Epidermal melanocyte (primary cell): Measurements from ENCODE around the gene DAPK2.
A peak's percentile ranks its signal among the peaks of the same experiment; 100 is the strongest.

Experiments used
- DNase-seq: peaks from one replicate; pipeline ENCODE4 v3.0.0; 2011; ENCODE audit warnings: low spot score; ENCODE audit not compliant: insufficient read length

The DAPK2 gene

DNA sequence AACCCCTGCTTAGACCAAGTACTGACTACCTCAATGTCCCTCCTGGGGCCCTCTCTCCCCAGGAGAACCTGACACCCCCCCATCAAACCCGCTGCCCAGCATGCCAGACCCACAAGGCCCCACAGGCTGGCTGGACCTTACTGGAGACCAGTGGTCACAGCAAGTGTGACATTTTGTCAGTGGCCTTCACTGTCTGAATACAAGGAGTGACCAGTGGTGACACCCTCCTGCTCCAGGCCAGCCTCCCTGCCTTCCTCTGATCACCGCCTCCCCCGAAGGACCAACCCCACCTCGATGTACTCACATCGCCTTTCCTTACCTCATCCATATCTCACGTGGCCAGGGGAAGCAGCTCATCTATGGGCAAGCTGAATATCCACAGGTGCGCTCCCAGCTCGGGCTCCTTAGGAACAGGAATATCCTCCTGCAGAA, 150.5 kb downstream of the DAPK2 start:
- DNase-seq = no peak

DNA sequence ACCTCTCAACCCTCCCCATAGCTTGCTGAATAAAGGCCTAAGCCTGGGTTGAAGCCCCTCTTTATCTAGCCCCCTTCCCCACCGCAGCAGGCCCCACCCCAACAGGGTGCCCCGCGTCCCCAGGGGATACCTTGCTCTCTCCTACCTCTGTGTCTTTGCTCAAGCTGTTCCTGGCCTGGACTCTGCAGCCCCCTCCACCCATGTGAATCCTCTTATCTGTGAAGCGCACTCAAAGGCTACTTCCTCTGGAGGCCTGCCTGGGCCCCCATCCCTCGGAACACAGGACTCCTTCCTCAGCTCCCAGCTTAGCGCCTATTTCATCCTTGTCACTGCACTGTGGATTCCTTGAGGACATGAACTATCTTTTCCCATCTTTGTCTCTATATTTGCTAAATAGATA, 151.1 kb downstream of the DAPK2 start:
- no peak for DNase-seq

- DNase-seq = no peak
These were observed 151.7 kb downstream of the DAPK2 start for GRCh38 chr15:63894662-63894949.

- no peak for DNase-seq
These were observed 152.2 kb downstream of the DAPK2 start for GRCh38 chr15:63893866-63894661.

DNA sequence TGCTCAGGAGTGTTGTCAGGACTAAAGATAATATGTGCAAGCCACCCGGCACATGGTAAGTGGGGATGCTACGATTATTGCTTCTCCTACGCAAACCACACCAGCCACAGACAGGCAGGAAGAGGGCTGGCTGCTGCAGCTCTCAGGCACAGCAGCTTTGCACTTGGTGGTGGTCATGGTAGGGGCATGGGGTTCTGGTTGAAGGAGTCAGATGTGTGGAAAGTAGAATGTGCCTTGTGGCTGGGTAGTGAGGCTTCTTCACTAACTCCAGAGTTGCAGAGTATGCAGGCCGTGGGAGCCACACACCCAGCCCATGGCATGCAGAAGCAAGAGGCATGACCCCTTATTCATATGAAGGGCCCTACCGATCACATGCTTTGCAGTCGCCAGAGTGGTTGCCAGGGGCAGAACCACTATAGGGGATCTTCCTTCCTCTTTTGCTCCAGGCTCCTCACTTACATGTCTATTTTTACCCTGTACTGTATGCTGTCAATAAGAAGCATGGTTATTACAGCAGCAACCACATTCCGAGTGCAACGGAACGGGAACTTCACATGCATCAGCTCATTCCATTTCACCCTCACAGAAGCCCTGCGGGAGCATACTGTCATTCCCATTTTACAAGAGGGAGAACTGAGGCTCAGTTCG, 153.4 kb downstream of the DAPK2 start:
- DNase-seq = no peak

DNA sequence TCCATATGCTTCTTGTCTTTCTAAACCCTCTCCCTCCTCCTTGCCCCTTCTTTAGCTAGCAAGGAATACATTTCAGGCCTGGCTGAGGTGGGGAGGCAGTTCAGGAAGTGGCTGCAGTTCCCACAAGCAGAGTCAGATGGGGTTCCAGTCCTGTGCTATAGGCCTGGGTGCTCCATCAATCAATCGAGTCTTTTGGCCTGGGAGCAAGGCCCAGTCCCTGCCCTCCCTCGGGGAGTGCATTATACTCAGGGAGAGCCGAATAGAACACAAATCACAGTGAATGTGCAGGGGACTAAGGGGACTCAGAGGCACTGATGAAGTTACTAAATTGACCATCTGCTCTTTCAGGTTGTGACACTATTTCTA, 154.5 kb downstream of the DAPK2 start:
- DNase-seq = no peak

DNA sequence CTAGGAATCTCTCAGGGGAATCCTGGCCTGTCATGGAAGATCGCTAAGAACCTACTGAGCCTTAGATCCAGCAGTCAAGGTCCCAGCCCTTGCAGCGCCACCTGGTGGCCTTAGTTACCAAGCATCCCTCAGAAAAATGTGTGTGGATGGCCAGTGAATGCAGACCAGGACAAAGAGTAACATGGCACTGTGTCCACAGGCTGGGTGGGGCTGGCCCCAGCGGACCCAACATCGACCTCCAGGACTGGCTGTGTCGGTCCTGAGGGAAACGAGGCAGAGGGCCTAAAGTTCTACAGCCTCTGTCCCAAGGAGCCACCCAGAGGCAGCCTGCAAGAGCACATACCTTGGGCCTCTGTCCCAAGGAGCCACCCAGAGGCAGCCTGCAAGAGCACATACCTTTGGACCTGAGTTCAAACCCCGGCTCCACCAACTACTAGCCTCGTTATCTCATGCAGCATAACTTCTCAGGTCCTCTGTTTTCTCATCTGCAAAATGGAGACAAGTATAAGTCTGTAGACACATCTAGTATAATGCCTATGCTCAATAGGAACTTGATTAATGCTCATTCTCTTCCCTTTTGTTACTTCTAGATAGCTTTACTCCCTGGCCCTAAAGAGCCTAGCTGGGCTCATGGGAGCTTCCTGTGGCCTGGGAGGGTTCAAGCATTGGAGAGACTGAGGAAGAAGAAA, 155.1 kb downstream of the DAPK2 start:
- peak; percentile 74 for DNase-seq

- DNase-seq = no peak
These were observed 155.7 kb downstream of the DAPK2 start for GRCh38 chr15:63890617-63891016.

DNA sequence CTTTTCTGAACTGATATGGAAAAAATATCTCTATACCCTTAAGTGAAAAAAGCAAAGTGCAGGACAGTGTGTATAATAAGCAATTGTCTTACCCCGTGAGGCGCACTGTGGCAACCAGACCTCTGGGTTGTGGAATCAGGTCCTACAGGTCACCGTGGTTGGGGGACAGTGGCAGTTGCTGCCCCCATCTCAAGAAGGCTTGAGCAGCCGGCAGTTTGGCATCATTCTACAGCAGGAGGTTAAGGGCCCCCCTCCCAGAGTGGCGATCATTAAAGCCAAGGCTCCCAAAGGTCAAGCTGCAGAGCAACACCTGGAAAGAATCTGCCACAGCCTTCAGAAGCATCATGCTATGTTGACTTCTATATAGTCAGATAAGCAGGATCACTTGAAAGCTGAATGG, 156.5 kb downstream of the DAPK2 start:
- no peak for DNase-seq

DNA sequence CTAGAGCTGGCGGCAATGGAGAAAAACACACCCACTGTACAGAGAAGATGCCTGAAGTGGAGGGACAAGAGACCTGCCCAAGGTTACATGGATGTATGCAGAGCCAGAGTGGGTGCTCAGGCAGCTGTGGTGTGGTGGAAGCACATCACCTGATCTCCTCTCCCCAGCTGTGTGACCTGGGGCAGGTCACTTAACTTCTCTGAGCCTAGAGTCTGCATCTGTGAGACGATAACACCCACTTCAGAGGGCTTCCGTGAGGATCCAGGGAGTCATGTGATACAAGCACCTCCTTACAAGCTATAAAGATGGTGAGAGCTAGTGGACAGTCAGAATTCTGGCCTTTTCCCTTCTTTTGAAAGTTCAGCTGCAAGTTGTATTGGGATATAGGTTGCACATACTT, 157.5 kb downstream of the DAPK2 start:
- DNase-seq = no peak

- DNase-seq = no peak
These were observed 158.1 kb downstream of the DAPK2 start for GRCh38 chr15:63888146-63888545.

DNA sequence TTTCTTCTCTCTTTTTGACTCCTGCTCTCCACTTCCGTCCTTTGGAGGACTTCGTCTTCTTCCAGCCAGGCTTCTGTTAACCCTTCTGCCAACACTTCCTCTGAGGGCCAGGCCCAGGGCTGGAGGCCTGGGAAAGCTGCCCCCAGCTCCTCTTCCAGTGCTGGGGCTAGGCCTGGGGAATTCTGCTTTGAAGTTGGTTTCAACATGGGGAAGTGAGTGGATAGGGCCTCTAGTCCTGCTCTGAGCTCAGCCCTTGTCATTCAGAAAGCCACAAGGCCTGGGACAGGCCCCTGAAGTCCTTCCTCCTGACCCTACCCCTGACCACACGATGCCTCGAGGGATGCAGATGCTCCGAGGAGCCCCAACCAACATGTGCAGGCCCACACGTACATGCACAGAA, 158.7 kb downstream of the DAPK2 start:
- DNase-seq = no peak

DNA sequence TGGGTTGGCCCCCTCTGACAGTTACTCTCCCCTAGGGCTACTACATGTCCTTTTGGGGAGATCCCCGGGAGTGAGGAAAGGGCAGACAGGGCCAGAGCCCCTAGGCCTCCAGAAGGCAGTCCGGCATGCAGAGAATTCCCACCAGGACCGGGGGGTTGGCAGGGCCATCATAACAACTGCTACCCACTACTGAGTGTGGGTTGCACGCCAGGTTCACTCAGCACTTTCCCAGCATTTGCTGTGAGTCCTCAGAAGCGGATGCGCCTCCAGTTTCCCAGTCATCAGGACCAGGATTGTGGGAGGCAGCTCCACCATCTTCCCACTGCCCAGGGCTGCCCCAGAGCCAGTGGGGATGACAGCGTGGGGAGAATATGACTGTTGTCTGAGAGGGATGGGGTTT, 161.3 kb downstream of the DAPK2 start:
- DNase-seq = no peak

- DNase-seq = no peak
These were observed 164.9 kb downstream of the DAPK2 start for GRCh38 chr15:63881431-63881830.

GRCh38 chr15:63880744-63881143, 165.5 kb downstream of the DAPK2 start:
- no peak for DNase-seq

- no peak for DNase-seq
These were observed 166.3 kb downstream of the DAPK2 start for GRCh38 chr15:63879995-63880394.

DNA sequence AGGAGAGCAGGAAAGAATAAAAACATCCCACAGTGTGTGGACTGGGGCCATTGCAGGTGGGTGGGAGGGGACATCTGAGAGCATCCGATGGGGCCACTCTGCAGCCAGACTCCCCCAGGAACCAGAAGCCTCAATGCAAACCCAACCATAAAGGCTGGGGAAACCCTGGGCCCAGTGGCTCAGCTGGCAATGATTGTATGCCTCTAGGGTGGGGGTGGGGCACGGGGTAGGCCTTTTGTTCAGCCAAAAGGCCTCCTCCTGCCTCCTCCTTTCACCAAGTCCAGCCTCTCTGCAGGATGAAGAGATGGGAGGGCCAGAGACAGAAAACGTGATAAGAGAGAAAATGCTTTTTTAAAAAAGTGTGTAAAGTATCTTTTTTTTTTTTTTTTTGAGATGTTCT, 167.1 kb downstream of the DAPK2 start:
- DNase-seq = no peak

DNA sequence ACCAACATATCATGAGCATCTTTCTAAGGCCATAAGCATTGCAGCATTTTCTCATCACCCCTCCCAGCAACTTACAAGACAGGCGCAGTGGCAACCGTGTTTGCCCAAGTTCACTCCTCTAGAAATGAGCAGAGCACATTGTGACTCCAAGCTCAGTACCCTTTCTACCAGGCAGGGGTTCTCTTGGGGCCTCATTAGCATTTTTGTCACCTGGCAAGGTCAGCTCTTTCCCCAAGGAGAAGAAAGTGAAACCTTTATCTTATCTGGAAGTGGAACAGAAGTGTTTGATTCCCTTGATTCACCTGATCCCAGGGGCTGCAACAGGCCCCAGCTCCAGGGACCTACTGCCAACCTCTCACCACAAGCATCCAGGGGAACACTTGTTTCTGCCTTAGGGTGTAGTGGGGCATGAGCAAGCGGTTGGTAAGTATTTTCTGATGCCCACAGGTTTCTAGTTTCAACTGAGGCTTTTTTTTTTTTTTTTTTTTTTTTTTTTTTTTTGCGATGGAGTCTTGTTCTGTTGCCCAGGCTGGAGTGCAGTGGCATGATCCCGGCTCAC, 168.5 kb downstream of the DAPK2 start:
- no peak for DNase-seq

DNA sequence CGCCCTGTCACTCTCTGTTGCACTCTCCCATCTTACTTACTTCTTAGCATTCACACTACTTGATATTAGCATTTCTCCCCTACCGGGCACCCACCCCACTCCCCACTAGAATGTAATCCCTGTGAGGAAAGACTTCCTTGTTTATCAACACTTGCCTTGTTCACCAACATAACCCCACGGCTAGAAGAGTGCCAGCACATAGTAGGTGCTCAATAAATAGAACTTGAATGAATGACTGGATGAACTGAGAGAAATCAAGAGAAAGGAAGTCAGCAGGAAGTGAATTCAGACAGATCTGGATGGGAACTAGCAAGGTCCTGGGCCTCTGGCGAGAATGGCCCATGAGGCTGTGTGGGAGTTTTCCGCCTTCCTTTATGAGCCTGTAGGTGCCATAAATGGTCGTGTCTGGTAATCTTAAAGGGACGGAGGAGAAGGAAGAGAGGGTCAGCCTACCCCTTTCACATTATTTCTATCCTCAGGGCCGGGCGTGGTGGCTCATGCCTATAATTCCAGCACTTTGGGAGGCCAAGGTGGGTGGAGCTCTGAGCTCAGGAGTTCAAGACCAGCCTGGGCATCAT, 170.1 kb downstream of the DAPK2 start:
- DNase-seq = no peak

GRCh38 chr15:63874616-63875015, 171.7 kb downstream of the DAPK2 start:
- no peak for DNase-seq

GRCh38 chr15:63872759-63873510, 173.3 kb downstream of the DAPK2 start:
- DNase-seq = no peak
